Cerebellar cortex (tissue), 1 donor: ENCODE results near the gene TPRA1.

Source experiments
- DNase-seq: peaks from one replicate; pipeline ENCODE4 v3.0.0-alpha.2; 2015; ENCODE audit warnings: low spot score

The TPRA1 gene

DNA sequence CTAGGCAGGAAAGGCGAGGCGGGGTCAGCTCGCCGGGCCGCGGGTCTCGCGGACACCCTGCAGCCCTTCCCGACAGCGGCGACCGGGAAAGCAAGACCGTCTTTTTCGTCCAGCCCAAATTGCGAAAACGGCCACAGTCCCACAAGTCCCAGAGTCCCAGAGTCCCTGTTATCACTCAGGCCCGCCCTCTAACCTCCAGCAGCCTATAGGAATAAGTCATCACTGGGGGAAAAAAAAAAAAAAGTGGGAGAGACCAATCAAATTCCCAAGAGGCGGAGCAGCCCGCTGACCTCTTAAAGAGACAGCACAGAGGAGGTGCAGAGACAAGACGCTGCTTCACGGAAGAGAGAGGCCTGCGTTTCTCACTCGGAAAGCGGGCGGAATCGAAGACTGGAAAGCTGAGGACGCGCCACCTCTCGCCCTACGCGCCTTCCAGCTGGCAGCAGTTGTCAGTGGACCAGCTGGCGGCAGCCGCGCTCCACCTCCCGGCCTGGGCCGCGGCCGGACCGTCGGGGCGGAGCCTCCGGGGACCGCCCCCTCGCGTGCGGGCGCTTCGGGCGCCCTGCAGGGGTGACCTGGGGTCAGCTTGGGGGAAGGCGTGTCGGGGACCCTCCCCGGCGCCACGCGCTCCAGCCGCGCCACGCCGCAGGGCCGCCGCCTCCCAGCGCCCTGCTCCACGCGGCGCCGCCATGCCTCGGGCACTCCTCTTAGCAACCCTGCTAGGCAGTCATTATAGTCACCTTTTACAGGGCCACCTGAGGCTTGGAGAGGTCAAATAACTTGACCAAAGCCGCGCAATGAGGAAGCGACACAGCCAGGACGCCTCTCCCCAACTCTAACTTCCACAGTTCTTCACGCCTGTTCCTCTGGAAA lies at the start of gene TPRA1:
Gene TPRA1 (minus strand): TSS at position 141 of the 873 bp plus-strand sequence. CDS start 10,587 bp downstream, outside the sequence.
- peak; percentile 99 for DNase-seq

GRCh38 chr3:127640042-127640355 lies 49.5 kb upstream of the TPRA1 start:
- DNase-seq, result no peak

DNA sequence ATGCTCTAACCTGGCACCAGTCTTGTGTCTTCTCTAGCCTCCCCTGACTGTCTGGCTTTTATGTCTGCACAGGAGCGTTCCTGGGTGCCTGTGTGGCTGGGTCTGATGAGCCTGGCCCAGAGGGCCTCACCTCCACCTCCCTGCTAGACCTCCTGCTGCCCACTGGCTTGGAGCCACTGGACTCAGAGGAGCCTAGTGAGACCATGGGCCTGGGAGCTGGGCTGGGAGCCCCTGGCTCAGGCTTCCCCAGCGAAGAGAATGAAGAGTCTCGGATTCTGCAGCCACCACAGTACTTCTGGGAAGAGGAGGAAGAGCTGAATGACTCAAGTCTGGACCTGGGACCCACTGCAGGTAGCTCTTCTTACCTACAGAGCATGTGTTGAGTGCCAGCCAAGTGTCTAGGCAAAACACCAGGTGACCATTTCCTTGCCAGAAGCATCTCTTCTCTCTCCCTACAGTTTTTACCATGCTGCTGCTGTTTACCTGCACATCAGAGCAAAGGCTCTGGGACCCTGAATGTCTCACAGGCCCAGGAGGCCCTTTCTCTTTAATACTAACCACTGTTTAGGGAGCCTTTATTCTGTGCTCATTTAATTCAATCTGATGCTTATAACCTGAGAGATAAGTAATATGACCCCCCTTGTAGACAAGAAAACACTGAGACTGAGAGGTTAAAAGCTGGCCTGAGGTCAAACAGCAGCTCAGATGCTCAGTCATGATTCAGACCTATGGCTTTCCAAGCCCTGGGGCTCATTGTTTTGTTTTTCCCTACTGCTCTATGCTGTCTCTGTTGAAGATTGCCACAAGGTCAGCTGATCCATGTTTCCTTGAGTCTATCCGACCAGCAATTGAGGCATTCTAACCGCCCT lies 48.9 kb upstream of the TPRA1 start:
- DNase-seq, result peak; percentile 54

DNA sequence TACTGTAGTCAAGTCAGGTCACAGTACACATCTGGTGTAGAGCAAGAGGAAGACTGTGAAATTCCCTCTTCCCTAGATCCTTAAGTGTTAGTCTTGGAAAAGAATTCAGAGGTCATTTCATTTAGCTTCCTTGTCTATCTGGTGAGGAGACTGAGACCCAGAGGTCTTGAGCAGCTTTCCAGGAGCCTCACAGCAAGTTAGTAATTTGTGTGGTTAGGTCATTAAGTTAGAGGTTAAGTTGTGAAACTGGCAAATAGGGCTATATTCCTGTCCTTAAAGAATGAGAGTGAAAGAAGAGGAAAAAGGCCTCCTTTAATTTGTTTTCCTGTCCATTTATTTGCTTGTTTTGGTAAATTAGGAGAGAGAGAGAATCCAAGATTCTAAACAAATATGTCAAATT lies 47.4 kb upstream of the TPRA1 start:
- DNase-seq, result no peak

DNA sequence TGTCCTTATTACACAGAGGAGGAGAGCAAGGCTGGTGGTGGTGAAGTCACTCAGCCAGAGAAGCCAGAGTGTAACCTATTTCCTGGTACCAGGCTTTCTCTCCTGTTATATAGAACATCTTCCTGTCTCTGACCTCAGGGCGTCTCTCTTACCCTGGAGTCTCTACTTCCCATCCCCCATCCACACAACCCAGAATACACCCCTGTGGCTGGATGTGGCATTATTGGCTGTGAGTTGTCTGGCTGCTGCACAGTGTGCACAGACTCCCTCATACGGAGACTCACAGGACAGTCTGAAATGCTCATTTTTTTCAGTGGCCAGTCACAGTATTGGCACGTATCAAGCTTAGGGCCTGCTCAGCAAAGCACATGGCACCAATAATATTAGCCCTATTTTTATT lies 47.0 kb upstream of the TPRA1 start:
- DNase-seq, result peak; percentile 25

DNA sequence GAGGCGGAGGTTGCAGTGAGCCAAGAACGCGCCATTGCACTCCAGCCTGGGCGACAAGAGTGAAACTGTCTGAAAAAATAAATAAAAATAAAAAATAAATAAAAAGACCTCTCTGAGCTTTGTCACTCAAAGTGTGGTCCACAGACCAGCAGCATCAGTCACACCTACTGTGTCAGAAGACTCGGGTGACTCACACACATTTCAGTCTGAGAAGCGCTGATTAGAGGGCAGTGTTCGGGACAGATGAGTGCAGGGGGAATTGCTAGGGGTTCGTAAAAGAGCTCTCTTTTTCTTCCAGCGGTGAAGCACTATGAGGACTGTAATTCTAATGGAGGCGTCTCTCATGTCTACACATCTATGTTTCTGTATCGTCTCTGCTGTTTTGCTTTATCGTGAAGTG lies 44.1 kb upstream of the TPRA1 start:
- no peak for DNase-seq

- DNase-seq, result peak; percentile 49
These were observed 41.7 kb upstream of the TPRA1 start for GRCh38 chr3:127632035-127632820.

DNA sequence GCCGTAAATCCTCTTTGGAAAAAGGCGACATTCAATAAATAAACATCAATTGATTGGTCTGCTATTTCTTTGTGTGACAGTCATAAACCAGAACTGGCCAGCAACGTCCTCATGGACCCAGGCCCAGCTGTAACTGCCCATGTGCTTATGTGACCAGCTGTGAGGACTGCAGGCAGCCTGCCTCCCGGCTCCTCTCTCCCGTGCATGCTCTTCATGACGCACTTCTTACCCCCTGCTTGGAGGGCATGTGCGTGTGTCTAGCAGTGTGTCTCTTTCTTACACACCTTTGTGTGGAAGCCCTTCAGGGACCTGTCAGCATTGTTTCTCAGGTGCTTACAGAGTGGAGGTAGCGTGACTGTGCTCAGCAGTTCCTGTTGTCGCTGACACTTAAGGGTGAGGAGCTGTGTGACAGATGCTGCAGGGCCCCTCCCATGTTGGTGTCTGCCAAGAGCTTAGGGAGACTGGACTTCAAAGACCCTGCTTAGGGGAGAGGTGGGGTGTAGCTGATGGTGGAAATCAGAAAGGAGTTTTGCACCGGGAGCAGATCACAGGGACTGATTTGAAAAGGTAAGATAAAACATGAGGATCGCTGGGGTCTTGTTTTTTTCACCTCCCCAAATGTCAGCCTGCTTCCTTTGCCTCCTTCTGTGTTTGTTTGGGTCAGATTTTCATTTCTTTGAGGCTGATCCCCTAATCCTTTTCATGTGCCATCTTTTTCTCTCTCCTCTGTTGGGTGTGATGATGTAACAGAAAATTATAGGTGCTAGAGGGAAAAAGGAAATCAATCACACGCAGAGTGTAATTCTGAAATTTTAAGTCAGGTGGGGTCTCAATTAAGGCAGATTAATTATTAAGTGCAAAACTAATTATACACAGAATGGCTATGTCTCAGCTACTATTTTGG lies 40.5 kb upstream of the TPRA1 start:
- peak; percentile 35 for DNase-seq

GRCh38 chr3:127629467-127630403 lies 39.2 kb upstream of the TPRA1 start:
- peak; percentile 37 for DNase-seq

DNA sequence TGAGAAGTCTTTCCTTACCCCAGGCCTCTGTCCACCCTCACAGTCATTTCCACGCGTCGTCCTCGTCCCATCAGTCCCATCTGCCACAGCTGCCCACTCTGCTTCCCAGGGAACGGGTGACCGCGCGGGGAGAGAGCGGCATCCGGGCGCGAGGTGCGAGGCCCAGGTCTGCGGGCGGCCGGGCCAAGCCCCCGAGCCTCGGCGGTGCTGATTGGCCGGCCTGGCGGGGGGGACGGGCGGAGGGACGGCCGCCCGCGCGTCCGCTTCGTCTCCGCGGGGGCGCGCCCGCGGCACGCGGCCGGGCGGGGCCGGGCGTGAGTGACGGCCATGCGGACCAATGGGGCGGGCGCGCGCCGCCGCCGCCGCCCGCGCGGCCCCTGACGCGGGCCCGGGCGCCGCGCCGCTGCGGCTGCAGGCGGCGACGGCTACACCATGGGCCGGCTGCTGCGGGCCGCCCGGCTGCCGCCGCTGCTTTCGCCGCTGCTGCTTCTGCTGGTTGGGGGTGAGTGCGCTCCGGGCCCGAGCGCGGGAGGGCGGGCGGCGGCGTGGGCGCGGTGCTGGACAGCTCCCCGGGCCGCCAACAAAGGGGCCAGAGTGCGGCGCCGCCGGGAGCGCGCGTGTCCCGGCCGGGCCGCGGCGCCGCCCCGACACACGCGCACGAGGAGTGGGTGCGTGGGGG lies 38.4 kb upstream of the TPRA1 start, which contains the start of gene PODXL2:
Gene PODXL2 (plus strand): TSS at position 398 of the 679 bp plus-strand sequence. CDS start 35 bp downstream, at position 433.
- DNase-seq, result peak; percentile 50

DNA sequence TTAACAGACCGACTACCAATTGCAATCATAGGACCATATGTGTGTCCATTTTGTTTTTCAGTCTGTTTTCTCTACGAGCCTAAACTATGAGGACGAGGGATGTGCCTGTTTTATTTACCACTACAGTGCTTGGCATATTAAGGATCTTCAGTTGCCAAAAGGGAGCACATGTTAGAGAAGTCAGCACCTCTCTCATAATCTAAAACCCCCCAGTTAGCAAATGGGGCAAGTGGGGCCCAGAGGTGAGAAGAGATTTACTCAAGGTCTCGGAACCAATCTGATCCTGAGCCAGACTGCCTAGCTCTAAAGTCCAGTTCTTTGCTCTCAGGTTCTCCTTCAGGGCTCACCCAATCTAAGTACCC lies 37.9 kb upstream of the TPRA1 start:
- DNase-seq, result no peak

DNA sequence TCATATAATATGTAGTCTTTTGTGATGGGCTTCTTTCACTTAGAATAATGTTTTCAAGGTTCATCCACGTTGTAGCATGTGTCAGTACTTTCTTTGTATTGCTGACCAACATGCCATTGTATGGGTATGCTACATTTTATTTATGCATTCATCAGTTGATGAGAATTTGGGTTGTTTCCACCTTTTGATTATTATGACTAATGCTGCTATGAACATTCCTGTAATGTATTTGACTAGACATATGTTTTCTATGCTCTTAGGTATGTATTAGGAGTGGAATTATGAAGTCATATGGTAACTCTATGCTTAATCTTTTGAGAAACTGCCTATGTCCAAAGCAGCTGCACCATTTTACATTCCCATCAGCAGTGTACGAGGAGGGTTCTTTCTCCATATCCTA lies 35.3 kb upstream of the TPRA1 start:
- DNase-seq, result no peak

- DNase-seq, result no peak
These were observed 33.5 kb upstream of the TPRA1 start for GRCh38 chr3:127624063-127624462.

- no peak for DNase-seq
These were observed 32.4 kb upstream of the TPRA1 start for GRCh38 chr3:127622772-127623576.

GRCh38 chr3:127622031-127622430 lies 31.5 kb upstream of the TPRA1 start:
- DNase-seq, result no peak

GRCh38 chr3:127620637-127621375 lies 30.3 kb upstream of the TPRA1 start:
- no peak for DNase-seq

DNA sequence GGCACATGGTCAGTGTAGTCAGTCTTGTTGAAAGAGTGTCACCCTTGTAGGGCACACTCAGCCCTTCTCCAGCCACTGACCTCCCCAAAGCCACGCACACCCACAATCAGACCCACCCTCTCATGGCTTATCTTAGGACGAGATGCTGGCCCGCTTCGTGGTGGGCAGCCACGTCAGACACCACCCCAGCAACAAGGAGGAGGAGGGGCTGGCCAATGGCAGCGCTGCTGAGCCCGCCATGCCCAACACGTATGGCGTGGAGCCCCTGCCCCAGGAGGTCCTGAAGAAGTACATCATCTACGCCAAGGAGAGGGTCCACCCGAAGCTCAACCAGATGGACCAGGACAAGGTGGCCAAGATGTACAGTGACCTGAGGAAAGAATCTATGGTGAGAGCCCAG lies 28.4 kb upstream of the TPRA1 start:
- DNase-seq, result no peak
